HG03565 (cell line): ENCODE data around the gene GALNT10.

Experiments used
- ATAC-seq: cut with Tn5 transposase; IDR thresholded peaks from one replicate; pipeline ENCODE4 v1.9.1; 2021; ENCODE audit warnings: mild to moderate bottlenecking, moderate library complexity; ENCODE audit not compliant: unreplicated experiment

GALNT10 gene

DNA sequence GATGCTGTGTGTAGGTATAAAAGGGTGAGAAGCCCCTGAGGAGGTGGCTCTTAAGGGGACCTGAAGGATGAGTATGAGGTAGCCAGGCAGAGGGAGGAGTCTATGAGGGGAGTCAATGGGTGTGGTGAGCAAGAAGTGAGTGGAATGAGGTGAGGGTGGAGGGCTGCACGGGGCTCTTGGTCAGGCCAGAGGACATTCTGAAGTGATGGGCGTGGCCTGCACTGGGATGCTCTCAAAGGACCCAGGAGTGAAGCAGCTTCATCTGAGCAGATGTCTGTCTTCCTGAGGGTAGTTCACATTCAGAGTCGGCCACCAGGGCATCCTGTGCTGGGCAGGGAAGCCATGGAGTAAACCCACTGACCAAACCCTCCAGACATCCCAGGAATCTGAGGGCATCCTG lies 210.1 kb downstream of the GALNT10 start:
- no peak for ATAC-seq

DNA sequence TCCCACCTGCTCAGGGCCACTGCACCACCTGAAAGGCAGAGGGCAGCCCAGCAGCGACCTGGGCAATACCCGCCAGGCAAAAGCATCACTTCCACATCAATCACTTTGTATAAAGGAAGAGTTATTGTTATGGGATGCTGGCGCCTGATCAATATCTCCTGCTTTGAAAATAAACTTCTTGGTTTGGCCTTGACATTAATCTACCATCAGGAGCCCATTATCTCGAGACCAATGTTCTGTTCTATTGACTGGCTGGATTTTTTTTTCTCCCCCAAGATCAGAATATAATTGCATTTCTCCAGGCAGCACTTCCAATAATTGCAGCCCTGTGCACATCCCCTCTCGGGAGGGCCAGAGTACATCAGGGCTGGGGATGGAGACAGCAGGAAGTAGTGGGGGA lies 210.8 kb downstream of the GALNT10 start:
- no peak for ATAC-seq

DNA sequence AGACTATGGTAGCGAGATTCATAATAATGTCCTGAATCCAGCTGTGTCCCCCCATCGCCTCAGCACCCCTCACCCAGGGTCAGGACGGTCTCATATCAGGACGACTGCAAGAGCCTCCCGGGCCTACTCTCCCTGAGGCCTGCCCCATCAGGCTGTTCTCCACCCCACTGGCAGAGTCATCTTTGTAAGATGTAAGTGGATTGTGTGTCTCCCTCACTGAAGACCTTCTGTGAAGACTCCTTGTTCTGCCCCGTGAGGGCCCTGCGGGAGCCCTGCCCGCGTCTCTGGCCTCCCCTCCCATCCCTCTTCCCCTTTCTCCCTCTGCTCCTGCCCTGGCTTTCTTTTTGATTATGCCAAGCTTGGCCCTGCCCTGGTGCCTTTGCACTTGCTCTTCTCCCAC lies 211.4 kb downstream of the GALNT10 start:
- ATAC-seq = no peak

DNA sequence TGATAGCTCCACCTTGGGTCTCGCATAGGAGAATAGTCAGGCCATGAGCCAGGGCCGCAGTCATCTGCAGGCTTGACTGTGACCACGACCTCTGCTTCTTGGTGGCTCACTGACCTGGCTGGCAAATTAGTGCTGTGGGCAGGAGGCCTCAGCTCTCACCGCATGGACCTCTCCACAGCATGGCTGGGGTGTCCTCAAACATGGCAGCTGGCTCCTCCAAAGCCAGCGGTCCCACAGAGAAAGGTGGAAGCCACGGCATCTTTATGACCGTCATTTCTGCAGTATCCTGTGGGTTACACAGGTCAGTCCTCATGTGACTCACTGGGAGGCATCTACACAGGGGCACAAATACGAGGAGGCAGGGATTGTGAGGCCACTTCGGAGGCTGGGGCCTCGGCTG lies 212.1 kb downstream of the GALNT10 start:
- no peak for ATAC-seq

DNA sequence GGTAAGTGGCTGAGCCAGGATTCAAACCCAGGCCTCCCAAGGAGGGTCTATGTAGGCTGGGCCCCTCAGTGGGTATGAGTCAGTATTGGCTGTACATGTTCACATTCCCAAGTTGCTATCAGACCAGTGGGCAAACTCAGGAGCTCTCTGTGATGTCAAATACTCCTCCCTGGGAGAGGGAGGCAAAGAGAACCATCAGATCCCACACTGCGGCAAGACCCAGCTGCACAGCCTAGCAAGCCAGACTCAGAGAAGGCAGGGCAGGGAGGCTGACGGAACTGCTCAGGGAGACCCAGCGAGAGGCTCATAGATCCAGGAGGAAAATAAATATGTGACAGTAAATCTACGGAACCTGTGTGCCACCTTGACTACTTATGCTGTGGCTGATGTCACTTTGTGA lies 212.7 kb downstream of the GALNT10 start:
- no peak for ATAC-seq

DNA sequence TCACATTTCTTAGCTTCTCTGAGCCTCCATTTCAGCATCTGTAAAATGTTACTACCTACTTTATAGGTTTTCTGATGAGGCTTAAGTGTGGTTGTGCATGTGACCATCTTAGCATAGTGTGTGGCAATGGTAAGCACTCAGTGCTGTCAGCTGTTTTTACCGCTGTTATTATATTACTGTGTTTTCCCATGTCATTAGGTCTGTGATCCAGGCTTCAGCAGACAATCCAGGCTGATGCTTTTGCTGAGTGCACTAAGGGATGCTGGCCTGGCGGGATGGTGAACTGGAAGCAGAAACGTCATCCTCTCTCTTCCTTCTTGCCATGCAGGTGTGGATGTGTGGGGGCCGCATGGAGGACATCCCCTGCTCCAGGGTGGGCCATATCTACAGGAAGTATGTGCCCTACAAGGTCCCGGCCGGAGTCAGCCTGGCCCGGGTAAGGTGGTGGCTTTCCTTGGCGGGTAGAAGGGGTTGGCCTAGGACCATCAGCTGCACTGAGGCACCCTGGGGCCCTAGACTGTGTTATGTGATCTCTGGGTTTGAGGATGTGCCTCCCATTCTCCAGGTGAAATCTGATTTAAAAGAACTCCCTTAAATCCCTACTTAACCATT lies 213.3 kb downstream of the GALNT10 start:
- no peak for ATAC-seq

DNA sequence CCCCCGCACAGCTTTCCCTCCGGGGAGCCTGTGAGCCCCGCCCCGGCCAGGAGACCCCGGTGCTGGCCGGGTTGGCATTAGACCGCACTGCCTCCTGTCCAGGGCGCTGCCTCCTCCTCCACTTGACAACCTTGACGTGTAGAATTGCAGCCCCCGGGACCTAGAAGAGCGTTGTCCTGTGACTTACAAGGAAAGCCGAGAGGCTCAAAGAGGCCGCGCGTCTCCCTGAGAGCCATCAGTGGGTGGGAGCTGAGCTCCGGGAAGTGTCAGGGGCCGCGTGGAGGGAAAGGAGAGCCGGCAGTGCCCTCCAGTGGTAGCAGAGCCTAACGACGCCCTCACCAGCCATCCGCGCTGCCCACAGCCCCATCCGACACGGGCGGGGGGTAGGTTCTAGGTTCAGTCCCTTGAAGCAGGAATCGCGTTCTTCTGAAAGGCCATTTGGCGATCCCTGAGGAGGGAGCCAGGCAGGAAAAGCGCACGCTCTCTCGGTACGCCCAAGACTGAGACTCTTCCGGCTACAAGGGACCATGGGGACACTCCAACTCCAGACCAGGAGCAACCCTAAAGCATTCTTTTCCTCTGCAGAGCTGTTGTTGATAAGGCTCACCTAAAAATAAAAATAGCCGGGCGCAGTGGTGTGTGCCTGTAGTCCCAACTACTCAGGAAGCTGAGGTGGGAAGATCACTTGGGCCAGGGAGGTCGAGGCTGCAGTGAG lies 214.7 kb downstream of the GALNT10 start:
- ATAC-seq = peak; percentile 83

DNA sequence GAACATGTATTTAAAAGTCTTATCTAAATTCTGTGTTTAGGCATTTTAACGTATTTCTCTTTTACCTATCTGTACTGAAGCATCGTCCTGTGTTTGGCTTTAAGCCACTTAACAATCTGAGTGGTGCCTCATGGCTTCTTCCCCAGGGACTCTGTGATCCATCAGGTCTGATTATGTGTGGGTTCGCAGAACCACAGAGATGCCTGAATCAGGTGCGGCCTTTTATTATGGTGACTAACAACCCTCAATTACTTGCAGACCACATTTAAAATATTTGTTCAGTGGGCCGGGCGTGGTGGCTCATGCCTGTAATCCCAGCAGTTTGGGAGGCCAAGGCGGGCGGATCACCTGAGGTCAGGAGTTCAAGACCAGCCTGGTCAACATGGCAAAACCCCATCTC lies 215.7 kb downstream of the GALNT10 start:
- no peak for ATAC-seq

DNA sequence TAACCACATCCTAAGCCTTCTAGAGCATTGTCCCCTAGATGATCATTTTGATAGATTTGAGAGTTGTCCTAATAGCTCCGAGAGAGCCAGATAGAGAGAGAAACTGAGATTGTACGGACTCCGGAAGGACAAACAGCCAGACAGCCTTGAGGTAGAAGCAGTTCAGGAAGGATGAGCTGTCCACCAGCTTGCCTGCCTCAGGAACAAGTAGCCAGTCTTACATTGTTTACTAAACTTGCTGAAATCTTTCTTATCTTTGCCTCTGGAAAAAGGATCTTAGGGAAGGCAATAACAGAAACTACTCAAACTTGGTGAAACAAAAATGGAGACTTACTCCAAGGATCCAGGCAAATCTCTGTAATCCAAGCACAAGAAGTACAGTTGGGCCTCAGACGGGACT lies 216.3 kb downstream of the GALNT10 start:
- ATAC-seq = no peak

DNA sequence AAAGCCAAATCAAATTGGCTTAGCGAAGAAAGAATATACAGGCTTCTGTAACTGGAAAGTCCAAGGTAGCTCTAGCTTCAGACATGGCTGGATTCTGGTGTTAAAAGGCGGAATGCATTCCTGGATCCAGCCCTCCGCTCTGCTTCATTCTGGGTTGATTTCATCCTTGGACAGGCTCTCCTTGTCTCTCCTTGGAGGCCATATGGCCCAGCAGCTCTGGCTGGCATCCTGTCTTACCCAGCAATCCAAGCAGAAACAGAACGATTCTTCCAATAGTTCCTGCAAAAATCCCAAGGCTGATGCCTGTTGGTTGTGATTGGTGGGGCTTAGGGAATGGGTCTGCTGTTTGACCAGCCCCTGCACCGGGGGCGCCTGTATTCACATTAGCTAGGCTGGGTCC lies 218.3 kb downstream of the GALNT10 start:
- ATAC-seq = no peak

DNA sequence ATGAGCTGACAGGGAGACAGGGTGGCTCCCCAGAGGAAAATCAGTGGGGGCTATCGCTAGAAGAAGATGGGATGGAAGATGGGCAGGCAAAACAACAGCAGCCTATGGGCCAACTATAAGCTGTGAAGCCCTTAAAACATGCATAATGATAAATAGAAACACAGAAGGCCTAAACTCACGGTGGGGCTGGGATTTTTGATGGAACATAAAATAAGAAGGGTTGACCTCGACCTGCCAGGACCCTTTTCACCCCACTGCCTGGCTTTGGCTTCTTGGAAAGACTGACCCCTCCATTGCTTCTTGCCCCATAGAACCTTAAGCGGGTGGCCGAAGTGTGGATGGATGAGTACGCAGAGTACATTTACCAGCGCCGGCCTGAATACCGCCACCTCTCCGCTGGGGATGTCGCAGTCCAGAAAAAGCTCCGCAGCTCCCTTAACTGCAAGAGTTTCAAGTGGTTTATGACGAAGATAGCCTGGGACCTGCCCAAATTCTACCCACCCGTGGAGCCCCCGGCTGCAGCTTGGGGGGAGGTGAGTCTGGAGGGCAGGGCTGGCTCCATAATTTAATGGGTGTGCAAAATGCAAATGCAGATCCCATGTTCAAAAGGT lies 218.8 kb downstream of the GALNT10 start:
- no peak for ATAC-seq

DNA sequence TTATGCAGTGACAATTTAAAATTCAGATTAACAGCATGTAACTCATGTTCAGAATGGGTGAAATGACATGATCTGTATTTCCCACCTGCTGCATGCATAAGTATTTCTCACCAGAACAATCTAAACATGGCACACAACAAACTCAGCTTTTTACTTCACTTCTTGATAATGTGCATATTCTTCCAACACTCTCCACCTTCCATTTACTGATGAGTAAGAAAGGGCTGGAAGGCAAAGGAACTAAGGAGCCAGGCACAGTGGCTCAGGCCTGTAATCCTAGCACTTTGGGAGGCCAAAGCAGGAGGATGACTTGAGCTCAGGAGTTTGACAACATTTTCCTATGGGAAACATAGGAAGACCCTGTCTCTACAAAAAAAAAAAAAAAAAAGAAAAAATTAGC lies 219.5 kb downstream of the GALNT10 start:
- no peak for ATAC-seq

DNA sequence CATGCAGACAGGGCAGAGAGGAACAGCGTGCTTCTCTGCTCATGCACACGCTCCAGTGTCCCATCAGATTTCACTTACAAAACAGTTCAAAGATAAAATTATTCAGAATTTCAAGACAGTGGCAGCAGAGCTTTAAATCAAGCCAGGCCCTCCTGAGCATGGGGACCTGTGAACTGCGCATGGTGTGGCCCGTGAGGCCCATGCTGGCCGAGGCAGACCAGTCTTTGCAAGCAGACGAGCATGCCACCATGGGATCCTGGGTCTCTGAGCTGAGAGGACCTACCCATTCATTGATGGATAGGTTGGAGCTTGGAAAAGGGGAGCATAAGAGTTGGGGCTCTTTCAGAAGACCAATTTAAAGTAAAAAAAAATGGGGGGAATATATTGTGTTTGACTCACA lies 220.3 kb downstream of the GALNT10 start:
- no peak for ATAC-seq

DNA sequence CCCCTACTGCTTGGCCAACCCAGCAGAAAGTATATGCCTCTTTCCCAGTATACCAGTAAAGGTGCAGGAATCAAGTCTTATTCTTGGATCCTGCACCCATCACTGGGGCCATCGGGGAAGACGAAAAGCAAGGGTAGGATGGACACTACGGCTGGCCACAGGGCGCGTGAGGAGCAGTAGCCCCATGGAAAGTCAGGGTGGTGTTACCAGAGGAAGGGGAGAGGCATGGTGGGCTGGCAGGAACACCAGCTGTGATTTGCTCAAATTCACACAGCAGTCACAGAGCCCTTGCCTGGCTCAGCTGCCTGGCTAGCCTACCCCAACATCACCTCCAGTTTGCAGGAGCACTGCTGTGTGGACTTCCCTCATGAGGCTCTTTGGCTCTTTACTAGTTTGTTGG lies 220.8 kb downstream of the GALNT10 start:
- ATAC-seq = no peak

DNA sequence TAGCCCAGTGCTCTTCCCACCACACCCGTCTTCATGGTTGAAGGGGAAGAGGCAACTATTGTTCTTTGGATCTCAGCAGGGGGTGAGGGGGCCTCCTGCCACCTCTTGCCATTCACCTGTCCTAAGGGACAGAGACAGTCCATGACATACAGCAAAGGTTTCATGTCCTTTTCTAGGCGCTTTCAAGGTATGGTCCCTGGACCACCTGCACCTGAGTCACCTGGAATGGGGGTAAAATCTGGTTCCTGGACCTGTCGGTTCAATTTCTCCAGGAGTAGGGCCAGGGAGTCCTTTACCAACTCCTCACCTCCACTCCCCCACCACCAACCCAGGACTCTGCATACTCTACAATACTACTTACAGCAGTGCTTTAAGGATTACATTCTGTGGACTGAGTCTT lies 221.8 kb downstream of the GALNT10 start:
- ATAC-seq = no peak

DNA sequence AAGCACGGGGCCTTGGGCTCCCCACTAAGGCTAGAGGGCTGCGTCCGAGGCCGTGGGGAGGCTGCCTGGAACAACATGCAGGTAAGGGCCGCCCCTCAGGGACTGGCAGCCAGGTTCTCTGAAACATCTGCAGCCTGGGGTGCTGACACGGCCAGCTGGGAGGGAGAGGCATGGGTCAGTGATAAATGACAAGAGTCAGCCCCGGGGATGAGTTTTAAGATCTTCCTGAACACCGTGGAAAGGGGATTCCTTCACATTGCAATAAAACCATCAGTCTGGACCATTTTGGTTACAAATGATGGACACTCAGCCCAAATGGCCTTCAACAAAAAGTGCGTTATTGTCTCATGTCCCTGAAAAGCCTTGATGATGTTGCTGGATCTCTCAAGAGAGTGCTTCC lies 222.4 kb downstream of the GALNT10 start:
- ATAC-seq = no peak

DNA sequence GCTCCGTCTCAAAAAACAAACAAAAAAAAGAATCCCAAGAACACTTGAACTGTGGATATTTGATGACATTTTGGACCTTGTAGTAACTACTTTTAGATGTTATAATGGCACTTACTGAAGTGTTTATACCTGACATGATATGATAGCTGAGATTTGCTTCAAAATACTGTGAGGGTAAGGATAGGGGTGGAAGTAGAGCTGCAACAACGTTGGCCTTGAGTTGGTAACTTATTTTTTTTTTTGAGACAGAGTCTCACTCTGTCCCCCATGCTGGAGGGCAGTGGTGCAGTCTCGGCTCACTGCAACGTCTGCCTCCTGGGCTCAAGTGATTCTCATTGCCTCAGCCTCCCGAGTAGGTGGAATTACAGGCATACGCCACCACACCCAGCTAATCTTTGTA lies 224.6 kb downstream of the GALNT10 start:
- ATAC-seq = no peak

DNA sequence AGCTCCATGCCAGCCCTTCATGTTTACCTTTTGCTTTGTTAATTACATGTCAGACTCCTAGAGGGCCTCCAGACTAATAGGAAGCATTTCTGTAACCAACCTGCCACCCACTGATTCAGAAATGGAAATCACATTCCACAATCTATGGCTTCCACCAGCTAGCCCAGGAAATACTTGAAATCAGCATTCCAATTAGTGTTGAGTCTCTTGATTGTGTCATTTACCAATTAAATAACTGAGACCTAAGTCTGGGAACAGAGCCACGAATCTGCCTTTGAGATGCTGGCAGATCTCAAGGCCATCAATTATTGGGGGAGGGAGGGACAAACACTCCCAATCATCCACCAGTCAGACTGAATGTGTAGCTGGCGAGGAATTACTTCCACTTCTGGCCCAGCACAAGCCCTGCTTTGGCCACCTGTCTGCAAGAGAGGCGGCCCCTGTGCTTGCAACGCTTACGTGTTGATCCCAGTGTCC lies 227.8 kb downstream of the GALNT10 start:
- no peak for ATAC-seq

DNA sequence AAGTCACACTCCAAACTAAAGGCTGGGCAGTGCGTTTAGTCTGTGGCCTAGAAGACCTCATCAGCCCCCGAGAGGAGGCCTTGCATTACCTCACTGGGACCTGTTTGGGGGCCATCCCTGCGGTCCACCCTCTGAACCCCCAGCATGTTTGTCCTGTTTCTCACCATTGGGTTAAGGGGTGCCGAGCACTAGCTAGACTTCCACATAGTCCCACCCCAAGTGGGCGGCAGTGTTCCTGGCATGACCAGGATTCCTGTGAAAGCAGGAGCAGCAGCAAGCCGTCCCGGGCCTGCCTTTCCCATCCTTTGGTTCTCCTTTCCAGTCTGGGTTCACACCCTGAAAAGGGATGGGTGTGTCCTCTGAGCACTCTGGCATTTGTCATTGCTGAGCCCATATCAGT lies 228.7 kb downstream of the GALNT10 start:
- no peak for ATAC-seq

DNA sequence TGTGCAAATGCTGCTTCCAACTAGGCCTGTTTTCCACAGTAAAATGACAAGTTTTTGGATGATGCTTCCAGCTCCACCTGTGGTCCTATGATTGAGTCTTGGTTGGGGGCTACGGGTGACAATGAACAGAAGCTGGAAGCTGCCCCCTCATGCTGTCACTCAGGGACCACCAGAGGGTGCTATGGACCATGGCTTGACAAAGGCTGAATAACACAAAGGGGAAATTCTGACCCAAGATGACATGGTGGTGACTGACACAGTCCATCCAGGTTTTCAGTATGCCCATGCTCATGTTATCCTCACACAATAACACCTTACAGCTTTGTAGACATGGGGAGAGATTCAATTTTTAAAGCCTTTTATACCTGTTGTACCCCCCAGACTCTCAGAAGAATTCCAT lies 231.3 kb downstream of the GALNT10 start:
- ATAC-seq = no peak

DNA sequence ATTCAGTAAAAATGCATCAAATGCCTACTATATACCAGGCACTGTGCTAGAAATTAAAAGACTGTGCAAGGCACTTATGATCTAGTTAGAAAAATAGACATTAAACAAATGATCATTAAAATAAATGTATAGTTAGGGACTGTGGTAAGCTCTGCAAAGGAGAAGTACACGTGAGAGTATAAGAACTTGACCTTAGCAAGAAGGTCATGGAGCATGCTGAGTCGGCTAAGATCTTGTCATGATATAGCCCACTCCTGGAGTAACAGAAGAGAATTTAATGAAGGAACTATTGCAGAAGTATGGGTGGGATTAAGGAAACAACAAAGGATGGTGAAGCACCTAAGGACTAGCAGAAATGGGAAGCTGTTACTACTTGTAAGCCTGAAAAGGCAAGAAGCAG lies 231.8 kb downstream of the GALNT10 start:
- no peak for ATAC-seq

DNA sequence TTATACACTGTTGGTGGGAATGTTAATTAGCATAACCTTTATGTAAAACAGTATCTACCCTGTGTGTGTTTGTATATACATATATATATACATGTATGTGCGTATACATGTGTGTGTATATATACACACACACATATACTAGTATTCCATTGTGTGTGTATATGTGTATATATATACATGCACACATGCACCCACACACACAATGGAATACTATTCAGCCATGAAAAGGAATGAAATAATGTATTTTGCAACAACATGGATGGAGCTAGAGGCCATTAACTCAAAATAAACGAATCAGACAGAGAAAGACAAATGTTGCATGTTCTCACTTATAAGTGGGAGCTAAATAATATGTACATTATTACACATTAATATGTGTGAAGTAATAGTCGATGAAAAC lies 237.7 kb downstream of the GALNT10 start:
- no peak for ATAC-seq
